OCI-LY7 (cell line): Measurements from ENCODE around the gene MTOR. TPM values are rescaled to one million over a fixed set of nuclear protein-coding genes. Genes with fewer than 3 reads are reported as not detected.

Experiments used
- BruUV-seq: library from RNA; stranded (reverse); fragments of 400-500 nt; replicated peaks from 2 replicates; lab custom pipeline; 2021; lab: Mats Ljungman, UMichigan
- CTCF ChIA-PET: fragments of 300-600 bp; sonication (Branson Sonifier 250); formaldehyde crosslinking; loops from one replicate; lab custom pipeline; 2022; ENCODE audit warnings: antibody characterized with exemption; ENCODE audit not compliant: unreplicated experiment; lab: Charles Lee
- POLR2A ChIA-PET: fragments of 300-600 bp; sonication (Branson Sonifier 250); formaldehyde crosslinking; loops from one replicate; lab custom pipeline; 2022; ENCODE audit warnings: antibody characterized with exemption; lab: Charles Lee
- DNase-seq: peaks from one replicate; pipeline ENCODE4 v3.0.0-alpha.2; 2015; ENCODE audit warnings: low spot score
- H2AFZ ChIP-seq: fragments of 200-600 bp; sonication (generic), shearing (Covaris generic); 2 replicates; pipeline ENCODE4 v1.6.1; 2014; ENCODE audit warnings: mild to moderate bottlenecking, antibody characterized with exemption, low read length, moderate library complexity
- H3K27ac ChIP-seq: fragments of 200-600 bp; sonication (generic); 2 replicates; pipeline ENCODE4 v1.5.1; 2014; ENCODE audit warnings: mixed run types, low read depth, mild to moderate bottlenecking, moderate library complexity, low read length, inconsistent platforms; ENCODE audit not compliant: poor library complexity, severe bottlenecking
- H3K36me3 ChIP-seq: fragments of 200-600 bp; sonication (generic); 2 replicates; pipeline ENCODE4 v1.6.1; 2014; ENCODE audit warnings: mild to moderate bottlenecking, antibody characterized with exemption, low read length, moderate library complexity, mixed read lengths; ENCODE audit not compliant: insufficient read depth
- H3K4me1 ChIP-seq: fragments of 200-600 bp; sonication (generic); 2 replicates; pipeline ENCODE4 v1.5.1; 2014; ENCODE audit warnings: mild to moderate bottlenecking, low read length; ENCODE audit not compliant: insufficient read depth, poor library complexity, severe bottlenecking
- H3K4me2 ChIP-seq: fragments of 200-600 bp; sonication (generic); 2 replicates; pipeline ENCODE4 v1.6.1; 2014; ENCODE audit warnings: mild to moderate bottlenecking, low read length
- H3K4me3 ChIP-seq: fragments of 200-600 bp; sonication (generic); 2 replicates; pipeline ENCODE4 v1.5.1; 2014; ENCODE audit warnings: mild to moderate bottlenecking, low read depth, low read length; ENCODE audit not compliant: poor library complexity, severe bottlenecking
- H3K79me2 ChIP-seq: fragments of 200-600 bp; sonication (generic); 2 replicates; pipeline ENCODE4 v1.6.1; 2016; ENCODE audit warnings: low read depth, mild to moderate bottlenecking, low read length, moderate library complexity, mixed read lengths; ENCODE audit not compliant: insufficient read depth
- H3K9me2 ChIP-seq: fragments of 200-600 bp; sonication (generic); 2 replicates; pipeline ENCODE4 v1.6.1; 2016; ENCODE audit warnings: mild to moderate bottlenecking, low read length, mixed read lengths; ENCODE audit not compliant: insufficient read depth
- H3K9me3 ChIP-seq: fragments of 200-600 bp; sonication (generic); 2 replicates; pipeline ENCODE4 v1.6.1; 2014; ENCODE audit warnings: mild to moderate bottlenecking, mixed run types, low read length, mixed read lengths
- H4K20me1 ChIP-seq: fragments of 200-600 bp; sonication (generic); 2 replicates; pipeline ENCODE4 v1.6.1; 2014; ENCODE audit warnings: mild to moderate bottlenecking, antibody characterized with exemption, low read length, moderate library complexity, mixed read lengths; ENCODE audit not compliant: insufficient read depth
- CTCF ChIP-seq: fragments of 200-600 bp; sonication (generic); conservative IDR thresholded peaks from 2 replicates; pipeline ENCODE4 v1.5.1; 2014; ENCODE audit warnings: mild to moderate bottlenecking, antibody characterized with exemption, low read length, moderate library complexity, mixed read lengths
- EZH2phosphoT487 ChIP-seq: fragments of 200-600 bp; sonication (generic); IDR thresholded peaks from 2 replicates; pipeline ENCODE4 v1.6.1; 2018; ENCODE audit warnings: low read depth, borderline replicate concordance, mild to moderate bottlenecking, mixed run types, antibody characterized with exemption, low read length, moderate library complexity, mixed read lengths
- intact Hi-C: fragments of 100-400 bp; cut with micrococcal nuclease; formaldehyde crosslinking; loops from one replicate; pipeline ENCODE4 v1.10.0; 2022; ENCODE audit not compliant: unreplicated experiment
- total RNA-seq, 2 experiments: library from RNA; depleted of rRNA in 1 of 2; stranded (reverse); fragments of >200 nt in 1 of 2; shearing (Covaris generic) in 1 of 2; gene quantifications; 2 replicates each; pipeline ENCODE4 v1.2.3, GENCODE V29; 2014 to 2022

Gene MTOR
- total RNA-seq, 2 experiments from 2014 or later = 41.1 to 58.6 TPM

- H3K4me3 ChIP-seq = no peak overlapping the region
- H3K79me2 ChIP-seq = no peaks in the 10 kb centered on the region
- no peak overlapping the region for H3K4me2 ChIP-seq
- no peak for DNase-seq
- POLR2A ChIA-PET = interaction anchor here (1.4 kb wide), 1 partner anchor 19 kb away, joined by 3 read pairs; no protein-coding TSS in a partner anchor
- H2AFZ ChIP-seq = no peak overlapping the region
- no peaks in the 10 kb centered on the region for H4K20me1 ChIP-seq
- intact Hi-C loops = no loop called here
- BruUV-seq = no TSS peak
- H3K9me2 ChIP-seq = no peaks in the 10 kb centered on the region
- H3K36me3 ChIP-seq = peaks cover 94% of the 10 kb centered on the region
- CTCF ChIA-PET = no interaction called here
- no peaks in the 10 kb centered on the region for H3K4me1 ChIP-seq
- TF ChIP-seq EZH2phosphoT487 (no peak), CTCF (no peak)
- H3K9me3 ChIP-seq = no peaks in the 10 kb centered on the region
- no peak overlapping the region for H3K27ac ChIP-seq
Measured at GRCh38 chr1:11134251-11134897, 128.0 kb downstream of the MTOR start.

GRCh38 chr1:11132563-11133293, 129.6 kb downstream of the MTOR start:
- no peaks in the 10 kb centered on the region for H4K20me1 ChIP-seq
- H3K79me2 ChIP-seq = no peaks in the 10 kb centered on the region
- no TSS peak for BruUV-seq
- H3K9me3 ChIP-seq = no peaks in the 10 kb centered on the region
- no peaks in the 10 kb centered on the region for H3K9me2 ChIP-seq
- no peaks in the 10 kb centered on the region for H3K4me1 ChIP-seq
- ChIA-PET CTCF (interaction anchor here (0.5 kb wide), 1 partner anchor 81 kb away, joined by 3 read pairs; no protein-coding TSS in a partner anchor), POLR2A (interaction anchor here (1.1 kb wide), 1 partner anchor 11 kb away, joined by 3 read pairs; no protein-coding TSS in a partner anchor)
- H3K4me2 ChIP-seq = no peak overlapping the region
- DNase-seq = no peak
- H3K27ac ChIP-seq = no peak overlapping the region
- H3K4me3 ChIP-seq = no peak overlapping the region
- no peak for TF ChIP-seq EZH2phosphoT487
- TF ChIP-seq CTCF = no peak
- H3K36me3 ChIP-seq = peaks cover 94% of the 10 kb centered on the region
- no peak overlapping the region for H2AFZ ChIP-seq
- intact Hi-C loops = no loop called here
